ENCODE results near the gene TBC1D17. TPM values are rescaled to one million over a fixed set of nuclear protein-coding genes. Genes with fewer than 3 reads are reported as not detected.

Gene TBC1D17
- total RNA-seq, 1 donor from 2014 or later = 36.8 TPM

DNA sequence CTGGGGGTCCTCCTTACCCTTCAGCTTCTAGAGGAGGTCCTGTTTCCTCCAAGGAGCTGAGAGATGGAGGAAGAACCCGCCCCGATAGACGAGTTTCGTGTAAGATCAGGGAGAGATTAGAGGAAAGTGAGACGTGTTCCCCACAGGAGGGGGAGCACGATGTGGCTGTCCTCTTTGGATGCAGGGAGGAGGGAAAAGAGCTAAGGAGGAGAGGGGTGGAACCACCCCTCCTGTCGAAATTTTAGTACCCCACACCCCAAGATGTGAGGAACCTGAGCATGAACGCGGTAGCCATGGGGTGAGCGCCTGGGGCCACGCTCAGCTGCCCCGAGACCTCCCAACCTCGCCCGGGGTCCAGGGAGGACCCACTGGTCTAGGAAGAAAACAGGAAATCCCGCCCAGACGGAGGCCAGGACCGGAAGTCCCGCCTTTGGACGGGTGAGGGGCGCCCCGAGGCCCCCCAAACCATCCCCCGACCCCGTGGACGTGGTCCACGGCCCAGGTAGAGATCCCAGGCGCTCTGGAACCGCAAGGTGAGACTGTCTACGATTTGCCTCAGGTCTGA is 1.6 kb upstream of the TBC1D17 start:
- Mint-ChIP-seq H3K4me3 (ENCODE audit: unreplicated experiment) (no peak overlapping the region), H3K9me3 (ENCODE audit: unreplicated experiment) (no peaks in the 10 kb centered on the region), H3K27ac (ENCODE audit: unreplicated experiment) (no peak overlapping the region), H3K27me3 (ENCODE audit: unreplicated experiment) (peaks cover 24% of the 10 kb centered on the region), H3K36me3 (ENCODE audit: low read depth, unreplicated experiment) (peaks cover 13% of the 10 kb centered on the region), H3K4me1 (ENCODE audit: unreplicated experiment) (peaks cover 31% of the 10 kb centered on the region)
- peak; percentile 58 for DNase-seq (ENCODE audit: low spot score)
- TF ChIP-seq, protein P1, sequence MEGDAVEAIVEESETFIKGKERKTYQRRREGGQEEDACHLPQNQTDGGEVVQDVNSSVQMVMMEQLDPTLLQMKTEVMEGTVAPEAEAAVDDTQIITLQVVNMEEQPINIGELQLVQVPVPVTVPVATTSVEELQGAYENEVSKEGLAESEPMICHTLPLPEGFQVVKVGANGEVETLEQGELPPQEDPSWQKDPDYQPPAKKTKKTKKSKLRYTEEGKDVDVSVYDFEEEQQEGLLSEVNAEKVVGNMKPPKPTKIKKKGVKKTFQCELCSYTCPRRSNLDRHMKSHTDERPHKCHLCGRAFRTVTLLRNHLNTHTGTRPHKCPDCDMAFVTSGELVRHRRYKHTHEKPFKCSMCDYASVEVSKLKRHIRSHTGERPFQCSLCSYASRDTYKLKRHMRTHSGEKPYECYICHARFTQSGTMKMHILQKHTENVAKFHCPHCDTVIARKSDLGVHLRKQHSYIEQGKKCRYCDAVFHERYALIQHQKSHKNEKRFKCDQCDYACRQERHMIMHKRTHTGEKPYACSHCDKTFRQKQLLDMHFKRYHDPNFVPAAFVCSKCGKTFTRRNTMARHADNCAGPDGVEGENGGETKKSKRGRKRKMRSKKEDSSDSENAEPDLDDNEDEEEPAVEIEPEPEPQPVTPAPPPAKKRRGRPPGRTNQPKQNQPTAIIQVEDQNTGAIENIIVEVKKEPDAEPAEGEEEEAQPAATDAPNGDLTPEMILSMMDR (IDR thresholded peaks at IDR 0.05; ENCODE audit: unreplicated experiment) = no peak

DNA sequence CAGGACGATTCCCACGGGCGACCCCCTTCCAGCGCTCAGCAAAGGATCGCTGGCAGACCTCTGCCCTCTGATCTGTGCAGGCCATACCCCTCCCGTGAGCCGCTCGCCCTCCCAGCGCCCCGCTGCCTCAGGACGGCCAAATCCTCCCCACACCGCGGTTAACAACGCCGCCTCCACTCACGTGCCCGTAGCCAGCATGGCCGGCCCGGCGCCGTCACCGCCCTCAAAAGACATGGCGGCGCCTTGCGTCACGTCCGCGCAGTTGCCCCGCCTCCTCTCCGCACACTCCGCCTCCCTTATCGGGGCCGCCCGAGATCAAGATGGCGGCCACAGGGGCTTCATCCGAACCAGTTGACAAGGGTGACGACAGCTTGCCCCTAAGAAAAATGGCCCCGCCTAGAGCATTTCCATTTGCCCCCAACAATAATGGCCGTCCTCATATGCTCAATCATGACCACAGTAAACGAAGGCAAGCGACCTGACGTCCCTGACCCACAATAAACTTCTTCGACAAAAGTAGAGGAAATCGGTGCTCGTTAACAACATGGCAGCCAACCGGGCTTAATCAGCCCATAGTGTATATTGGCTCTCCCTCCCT is 981 bp upstream of the TBC1D17 start:
- peaks cover 31% of the 10 kb centered on the region for H3K4me1 Mint-ChIP-seq (ENCODE audit: unreplicated experiment)
- no peak overlapping the region for H3K27ac Mint-ChIP-seq (ENCODE audit: unreplicated experiment)
- H3K4me3 Mint-ChIP-seq (ENCODE audit: unreplicated experiment) = no peak overlapping the region
- peak; percentile 96 for DNase-seq (ENCODE audit: low spot score)
- peaks cover 16% of the 10 kb centered on the region for H3K36me3 Mint-ChIP-seq (ENCODE audit: low read depth, unreplicated experiment)
- peaks cover 26% of the 10 kb centered on the region for H3K27me3 Mint-ChIP-seq (ENCODE audit: unreplicated experiment)
- H3K9me3 Mint-ChIP-seq (ENCODE audit: unreplicated experiment) = no peaks in the 10 kb centered on the region
- TF ChIP-seq, protein P1 (IDR thresholded peaks at IDR 0.05; ENCODE audit: unreplicated experiment) = no peak

- Mint-ChIP-seq H3K27me3 (ENCODE audit: unreplicated experiment) (peaks cover 21% of the 10 kb centered on the region), H3K9me3 (ENCODE audit: unreplicated experiment) (no peaks in the 10 kb centered on the region), H3K4me1 (ENCODE audit: unreplicated experiment) (peaks cover 25% of the 10 kb centered on the region), H3K27ac (ENCODE audit: unreplicated experiment) (peak overlapping the region; percentile 61), H3K4me3 (ENCODE audit: unreplicated experiment) (no peak overlapping the region), H3K36me3 (ENCODE audit: low read depth, unreplicated experiment) (peaks cover 20% of the 10 kb centered on the region)
- TF ChIP-seq, protein P1 (IDR thresholded peaks at IDR 0.05; ENCODE audit: unreplicated experiment) = no peak
- DNase-seq (ENCODE audit: low spot score) = peak; percentile 97
These were observed 609 bp downstream of the TBC1D17 start for GRCh38 chr19:49877879-49878743.

- Mint-ChIP-seq H3K4me3 (ENCODE audit: unreplicated experiment) (no peak overlapping the region), H3K27ac (ENCODE audit: unreplicated experiment) (peak overlapping the region; percentile 61), H3K36me3 (ENCODE audit: low read depth, unreplicated experiment) (peaks cover 25% of the 10 kb centered on the region), H3K9me3 (ENCODE audit: unreplicated experiment) (no peaks in the 10 kb centered on the region), H3K4me1 (ENCODE audit: unreplicated experiment) (peaks cover 25% of the 10 kb centered on the region), H3K27me3 (ENCODE audit: unreplicated experiment) (peaks cover 23% of the 10 kb centered on the region)
- no peak for DNase-seq (ENCODE audit: low spot score)
- TF ChIP-seq, protein P1 (IDR thresholded peaks at IDR 0.05; ENCODE audit: unreplicated experiment) = no peak
These were observed 1.2 kb downstream of the TBC1D17 start for GRCh38 chr19:49878744-49879070.

Measured in endothelial cell (in vitro differentiated cells).